GM12878 (cell line): ENCODE measurements around the gene TROAP. TPM values are rescaled to one million over a fixed set of nuclear protein-coding genes. Genes with fewer than 3 reads are reported as not detected.

Experiments used
- ATAC-seq: fragments of 200-7000 bp; cut with Tn5 transposase; 3 replicates; pipeline ENCODE4 v1.9.1; 2020; ENCODE audit warnings: mild to moderate bottlenecking, moderate library complexity
- BruUV-seq: library from RNA; stranded (reverse); fragments of 400-500 nt; replicated peaks from 2 replicates; lab custom pipeline; 2021; lab: Mats Ljungman, UMichigan
- CTCF ChIA-PET: fragments of 300-600 bp; sonication (Branson Sonifier 250); formaldehyde crosslinking; extraction: SDS; loops from one replicate; lab custom pipeline; 2021; ENCODE audit warnings: inconsistent platforms; lab: Yijun Ruan, JAX
- POLR2A ChIA-PET: fragments of 350-600 bp; formaldehyde crosslinking; extraction: SDS; loops from one replicate; lab custom pipeline; 2021; ENCODE audit warnings: inconsistent platforms; lab: Charles Lee
- RAD21 ChIA-PET: fragments of 300-600 bp; sonication (Branson Sonifier 250); formaldehyde crosslinking; loops from one replicate; lab custom pipeline; 2023; ENCODE audit warnings: antibody characterized with exemption; ENCODE audit not compliant: unreplicated experiment; lab: Charles Lee
- SMC1A ChIA-PET: fragments of 300-600 bp; sonication (Branson Sonifier 250); formaldehyde crosslinking; loops from one replicate; lab custom pipeline; 2023; ENCODE audit not compliant: unreplicated experiment, uncharacterized antibody; lab: Charles Lee
- DNase-seq: peaks from one replicate; pipeline ENCODE4 v3.0.0-alpha.2; 2011; ENCODE audit warnings: low read depth, low spot score
- FAIRE-seq: peaks from 3 replicates; lab custom pipeline; 2011; peaks lifted over from hg19 to GRCh38; lab: Jason Lieb, UNC
- H2AFZ ChIP-seq: 2 replicates; pipeline ENCODE4 v1.6.0; 2011; ENCODE audit warnings: low read depth, low read length, control low read depth; ENCODE audit not compliant: control insufficient read depth
- H3K27ac ChIP-seq: 2 replicates; pipeline ENCODE4 v1.5.1; 2011; ENCODE audit warnings: control low read depth; ENCODE audit not compliant: control insufficient read depth, insufficient read depth
- H3K27me3 ChIP-seq, 2 experiments: replicated peaks in 1 of 2; 2 replicates each; pipeline versions ENCODE4 v1.6.0 to v1.6.1; 2011; ENCODE audit warnings: low read length in 1 of 2; ENCODE audit not compliant: control insufficient read depth in 2 of 2, insufficient read depth in 2 of 2
- H3K36me3 ChIP-seq, 2 experiments: 2 replicates each; pipeline ENCODE4 v1.5.1; 2011; ENCODE audit warnings: low read length in 1 of 2; ENCODE audit not compliant: control insufficient read depth in 2 of 2, insufficient read depth in 2 of 2
- H3K4me1 ChIP-seq: 2 replicates; pipeline ENCODE4 v1.6.1; 2011; ENCODE audit warnings: mild to moderate bottlenecking, low read length, moderate library complexity, mixed read lengths; ENCODE audit not compliant: control insufficient read depth, insufficient read depth
- H3K4me2 ChIP-seq: 2 replicates; pipeline ENCODE4 v1.6.0; 2011; ENCODE audit warnings: control low read depth; ENCODE audit not compliant: control insufficient read depth, insufficient read depth
- H3K4me3 ChIP-seq: fragments of 200-600 bp; sonication (generic); 2 replicates; pipeline ENCODE4 v1.5.1; 2016
- H3K79me2 ChIP-seq: 2 replicates; pipeline ENCODE4 v1.6.0; 2011; ENCODE audit warnings: low read length; ENCODE audit not compliant: control insufficient read depth, insufficient read depth
- H3K9ac ChIP-seq: 2 replicates; pipeline ENCODE4 v1.8.0; 2011; ENCODE audit warnings: low read length, control low read depth, mixed read lengths; ENCODE audit not compliant: control insufficient read depth, insufficient read depth
- H3K9me3 ChIP-seq: replicated peaks from 3 replicates; pipeline ENCODE4 v1.5.1; 2011; ENCODE audit warnings: mild to moderate bottlenecking, low read length; ENCODE audit not compliant: control insufficient read depth, insufficient read depth
- H4K20me1 ChIP-seq: 2 replicates; pipeline ENCODE4 v1.6.0; 2011; ENCODE audit not compliant: control insufficient read depth, insufficient read depth
- BHLHE40 ChIP-seq, 2 experiments: fragments of 450-650 bp in 1 of 2; IDR thresholded peaks; 2 replicates each; pipeline ENCODE4 v1.6.1; 2011 to 2017; ENCODE audit warnings: low read depth in 2 of 2, borderline replicate concordance in 1 of 2, improper control_type of control experiment in 1 of 2, low read length in 1 of 2, mild to moderate bottlenecking in 1 of 2
- EGR1 ChIP-seq, 2 experiments: IDR thresholded peaks; 1 replicate in 1 of 2; 2 replicates in 1 of 2; pipeline ENCODE4 v1.6.1; 2011 to 2012; ENCODE audit warnings: low read depth in 2 of 2, low read length in 2 of 2, borderline replicate concordance in 1 of 2, mild to moderate bottlenecking in 1 of 2, moderate library complexity in 1 of 2
- IKZF2 ChIP-seq, 2 experiments: fragments of 450-650 bp; IDR thresholded peaks; 2 replicates each; pipeline ENCODE4 v1.6.1; 2017; ENCODE audit warnings: mild to moderate bottlenecking in 2 of 2, moderate library complexity in 2 of 2
- MEF2B ChIP-seq: fragments of 450-650 bp; IDR thresholded peaks from 2 replicates; pipeline ENCODE4 v1.6.1; 2018; ENCODE audit warnings: mild to moderate bottlenecking, moderate library complexity; ENCODE audit not compliant: partially characterized antibody, poor library complexity, severe bottlenecking
- PAX5 ChIP-seq: IDR thresholded peaks from 2 replicates; pipeline ENCODE4 v1.6.1; 2011; ENCODE audit warnings: low read depth, low read length, borderline replicate concordance
- PML ChIP-seq: IDR thresholded peaks from 2 replicates; pipeline ENCODE4 v1.6.1; 2012; ENCODE audit warnings: low read length, inconsistent platforms
- RUNX3 ChIP-seq: IDR thresholded peaks from 2 replicates; pipeline ENCODE4 v1.6.1; 2012; ENCODE audit warnings: low read length, inconsistent platforms
- SMC3 ChIP-seq: IDR thresholded peaks from 2 replicates; pipeline ENCODE4 v1.6.1; 2011; ENCODE audit warnings: low read length, improper control_type of control experiment, borderline replicate concordance
- TCF7 ChIP-seq: IDR thresholded peaks from 2 replicates; pipeline ENCODE4 v1.6.1; 2014; ENCODE audit warnings: antibody characterized with exemption, borderline replicate concordance
- ZBED1 ChIP-seq: IDR thresholded peaks from 2 replicates; pipeline ENCODE4 v1.6.1; 2016; ENCODE audit warnings: borderline replicate concordance
- ZNF207 ChIP-seq: fragments of 450-650 bp; IDR thresholded peaks from 2 replicates; pipeline ENCODE4 v1.6.1; 2014; ENCODE audit warnings: antibody characterized with exemption, mild to moderate bottlenecking, borderline replicate concordance
- ZNF217 ChIP-seq: fragments of 450-650 bp; IDR thresholded peaks from 2 replicates; pipeline ENCODE4 v1.6.1; 2017; ENCODE audit warnings: antibody characterized with exemption, mild to moderate bottlenecking
- WGBS: methylation state at CpG from one replicate; pipeline ENCODE4 v1.1.6; 2016; ENCODE audit warnings: low lambda C conversion rate; ENCODE audit not compliant: insufficient replicate concordance, insufficient coverage; ENCODE audit errors: missing lambda C conversion rate; 5-methylcytosine and 5-hydroxymethylcytosine counted together
- in situ Hi-C: fragments of 300-500 bp; cut with MboI; formaldehyde crosslinking; loops from 9 replicates; pipeline ENCODE4 v1.14.3; 2018; ENCODE audit warnings: mixed read lengths
- intact Hi-C: fragments of 100-400 bp; cut with micrococcal nuclease; formaldehyde crosslinking; loops from one replicate; pipeline ENCODE4 v1.14.2; 2022; ENCODE audit not compliant: unreplicated experiment
- polyA plus RNA-seq, 11 experiments: library from polyadenylated mRNA; depleted of rRNA in 4 of 11; unstranded in 6 of 11; stranded (reverse) in 5 of 11; fragments of >200 nt; fragmentation: Nextera tagmentation in 4 of 11; fragmentation: Illumina TruSeq in 1 of 11; extraction: Ambion mirVana in 4 of 11; extraction: Trizol in 1 of 11; gene quantifications; 1 replicate in 1 of 11; 2 replicates in 10 of 11; pipeline versions ENCODE4 v1.2.1 to v1.2.3, GENCODE V29; 2011 to 2016; ENCODE audit warnings: inconsistent platforms in 2 of 11, missing spikeins in 2 of 11, low read depth in 1 of 11
- total RNA-seq, 4 experiments: library from RNA; depleted of rRNA in 3 of 4; stranded (reverse); fragments of >200 nt in 3 of 4; fragmentation: Illumina TruSeq in 1 of 4; extraction: Trizol in 1 of 4; gene quantifications; 2 replicates each; pipeline versions ENCODE4 v1.2.1 to v1.2.3, GENCODE V29; 2013 to 2021
- TF ChIP-seq, protein P1 (sequence below): IDR thresholded peaks from 2 replicates; pipeline ENCODE4 v1.6.1; 2012; ENCODE audit warnings: low read depth, low read length, improper control_type of control experiment
- TF ChIP-seq, protein P2 (sequence below): fragments of 450-650 bp; IDR thresholded peaks from 2 replicates; pipeline ENCODE4 v1.6.1; 2016; ENCODE audit warnings: mild to moderate bottlenecking, moderate library complexity, borderline replicate concordance

The TROAP gene
- total and polyA plus RNA-seq, 10 of the 15 experiments (the other 5 are each of a cell fraction or from before 2014, with no cell fraction given): 26.8 to 93.7 (median 52.6) TPM

DNA sequence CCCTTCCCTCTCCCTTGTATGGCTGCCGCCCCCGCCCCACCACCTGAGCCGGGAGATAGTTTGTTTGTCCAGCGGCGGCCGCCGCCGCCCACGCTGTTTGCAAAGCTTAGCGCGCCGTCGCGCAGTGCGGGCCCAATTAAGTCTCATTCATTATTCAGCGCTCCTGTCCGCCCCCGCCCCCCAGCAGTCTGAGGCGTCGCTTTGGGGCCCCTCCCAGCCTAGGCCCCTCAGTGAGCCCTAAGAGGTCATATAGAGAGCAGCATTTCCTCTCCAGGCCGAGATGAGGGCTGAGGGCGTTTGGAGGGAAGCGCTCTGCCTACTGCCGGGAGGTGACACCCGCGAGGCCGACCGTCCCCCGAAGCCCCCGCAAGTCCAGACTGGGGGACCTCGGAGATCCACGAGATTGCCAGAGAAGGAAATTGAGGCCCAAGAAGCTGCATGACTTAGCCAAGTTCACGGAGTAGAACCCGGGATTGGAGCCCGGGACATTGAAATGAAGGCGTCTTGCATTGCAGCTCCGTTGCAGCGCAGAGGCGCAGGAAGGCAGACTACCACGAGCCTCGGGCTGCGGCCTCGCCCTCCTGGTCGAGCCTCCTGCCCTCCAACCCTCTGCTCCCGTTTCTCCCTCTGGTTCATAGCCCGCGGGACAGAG, 23.7 kb downstream of the TROAP start, which contains the start of gene DNAJC22 (continued):
- TF ChIP-seq, protein P1, sequence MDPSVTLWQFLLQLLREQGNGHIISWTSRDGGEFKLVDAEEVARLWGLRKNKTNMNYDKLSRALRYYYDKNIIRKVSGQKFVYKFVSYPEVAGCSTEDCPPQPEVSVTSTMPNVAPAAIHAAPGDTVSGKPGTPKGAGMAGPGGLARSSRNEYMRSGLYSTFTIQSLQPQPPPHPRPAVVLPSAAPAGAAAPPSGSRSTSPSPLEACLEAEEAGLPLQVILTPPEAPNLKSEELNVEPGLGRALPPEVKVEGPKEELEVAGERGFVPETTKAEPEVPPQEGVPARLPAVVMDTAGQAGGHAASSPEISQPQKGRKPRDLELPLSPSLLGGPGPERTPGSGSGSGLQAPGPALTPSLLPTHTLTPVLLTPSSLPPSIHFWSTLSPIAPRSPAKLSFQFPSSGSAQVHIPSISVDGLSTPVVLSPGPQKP: no peak
- TF ChIP-seq TCF7 (no peak), IKZF2 (IDR thresholded peaks at IDR 0.05) (0 out of 4 replicates have a peak, but pooled peaks of 1 of the 2 experiments have one; percentile 11)

DNA sequence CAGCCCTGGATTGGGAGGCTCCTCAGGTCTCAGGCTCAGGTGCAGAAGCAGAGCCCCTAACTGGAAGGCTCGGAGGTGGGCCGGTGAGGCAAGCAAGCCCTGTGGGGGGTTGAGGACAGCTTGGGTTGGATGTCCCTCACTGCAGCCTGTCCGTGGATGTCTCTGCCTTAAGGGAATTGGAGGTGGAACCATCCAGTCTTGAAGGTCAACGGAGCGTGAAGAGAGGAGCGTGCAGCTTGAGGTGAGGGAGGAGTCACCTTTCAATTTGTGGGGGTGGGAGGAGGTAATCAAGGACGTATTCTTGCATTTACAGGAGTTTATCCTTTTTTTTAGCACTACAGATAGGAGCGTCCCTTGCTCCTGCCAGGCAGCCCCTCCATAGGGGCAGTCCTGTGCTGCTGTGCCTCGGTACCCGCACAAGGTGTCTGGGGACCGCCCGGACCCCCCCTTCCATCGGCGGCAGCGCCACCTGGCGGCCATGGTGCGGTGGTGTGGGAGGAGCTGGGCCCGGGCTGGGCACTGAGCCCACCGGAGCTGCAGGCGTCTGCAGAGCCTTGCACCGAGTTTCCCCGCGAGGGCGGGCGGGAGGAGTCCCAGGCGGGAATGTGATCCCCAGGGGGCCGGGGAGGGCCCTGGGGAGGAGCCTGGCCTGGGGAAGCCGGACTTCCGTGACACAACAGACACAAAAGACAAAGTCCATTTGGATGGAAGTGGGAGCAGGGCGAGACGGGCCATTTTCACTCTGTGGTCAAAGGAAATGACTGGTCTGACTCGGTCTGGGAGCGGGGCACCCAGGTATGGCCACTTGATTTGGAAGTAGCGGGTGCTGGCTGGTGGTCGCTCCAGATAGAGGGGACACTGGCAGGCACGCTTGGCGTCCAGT, 24.5 kb downstream of the TROAP start:
- in situ Hi-C loops: no loop called here
- TF ChIP-seq PML (no peak), ZBED1 (no peak), MEF2B (peak; percentile 39), BHLHE40 (IDR thresholded peaks at IDR 0.05; ENCODE audit: borderline replicate concordance in 1 of 2, low read depth in 2 of 2, low read length in 1 of 2) (peak in 1 of 2 experiments; percentile 56; a peak in 1 of 4 replicates), SMC3 (peak; percentile 65), PAX5 (peak; percentile 97), ZNF207 (0 out of 2 replicates have a peak, but pooled peaks have one; percentile 23), RUNX3 (0 out of 2 replicates have a peak, but pooled peaks have one; percentile 11), EGR1 (IDR thresholded peaks at IDR 0.05; ENCODE audit: borderline replicate concordance in 1 of 2, low read depth in 2 of 2, low read length in 2 of 2) (peak in 1 of 2 experiments; percentile 27; a peak in 1 of 3 replicates), ZNF217 (no peak)
- TF ChIP-seq, protein P2, sequence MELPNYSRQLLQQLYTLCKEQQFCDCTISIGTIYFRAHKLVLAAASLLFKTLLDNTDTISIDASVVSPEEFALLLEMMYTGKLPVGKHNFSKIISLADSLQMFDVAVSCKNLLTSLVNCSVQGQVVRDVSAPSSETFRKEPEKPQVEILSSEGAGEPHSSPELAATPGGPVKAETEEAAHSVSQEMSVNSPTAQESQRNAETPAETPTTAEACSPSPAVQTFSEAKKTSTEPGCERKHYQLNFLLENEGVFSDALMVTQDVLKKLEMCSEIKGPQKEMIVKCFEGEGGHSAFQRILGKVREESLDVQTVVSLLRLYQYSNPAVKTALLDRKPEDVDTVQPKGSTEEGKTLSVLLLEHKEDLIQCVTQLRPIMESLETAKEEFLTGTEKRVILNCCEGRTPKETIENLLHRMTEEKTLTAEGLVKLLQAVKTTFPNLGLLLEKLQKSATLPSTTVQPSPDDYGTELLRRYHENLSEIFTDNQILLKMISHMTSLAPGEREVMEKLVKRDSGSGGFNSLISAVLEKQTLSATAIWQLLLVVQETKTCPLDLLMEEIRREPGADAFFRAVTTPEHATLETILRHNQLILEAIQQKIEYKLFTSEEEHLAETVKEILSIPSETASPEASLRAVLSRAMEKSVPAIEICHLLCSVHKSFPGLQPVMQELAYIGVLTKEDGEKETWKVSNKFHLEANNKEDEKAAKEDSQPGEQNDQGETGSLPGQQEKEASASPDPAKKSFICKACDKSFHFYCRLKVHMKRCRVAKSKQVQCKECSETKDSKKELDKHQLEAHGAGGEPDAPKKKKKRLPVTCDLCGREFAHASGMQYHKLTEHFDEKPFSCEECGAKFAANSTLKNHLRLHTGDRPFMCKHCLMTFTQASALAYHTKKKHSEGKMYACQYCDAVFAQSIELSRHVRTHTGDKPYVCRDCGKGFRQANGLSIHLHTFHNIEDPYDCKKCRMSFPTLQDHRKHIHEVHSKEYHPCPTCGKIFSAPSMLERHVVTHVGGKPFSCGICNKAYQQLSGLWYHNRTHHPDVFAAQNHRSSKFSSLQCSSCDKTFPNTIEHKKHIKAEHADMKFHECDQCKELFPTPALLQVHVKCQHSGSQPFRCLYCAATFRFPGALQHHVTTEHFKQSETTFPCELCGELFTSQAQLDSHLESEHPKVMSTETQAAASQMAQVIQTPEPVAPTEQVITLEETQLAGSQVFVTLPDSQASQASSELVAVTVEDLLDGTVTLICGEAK: no peak

More for the DNA sequence above, 24.5 kb downstream of the TROAP start:
- H3K27ac ChIP-seq: no peak overlapping the region
- RAD21 ChIA-PET: interaction anchor here (0.5 to 4.5 kb wide), 14 partner anchors 11 to 767 kb away, joined by 3 to 54 read pairs (median 4); partner anchors contain the start of gene TROAP
- DNase-seq (no peak), ATAC-seq (peak; percentile 88), FAIRE-seq (peak; percentile 79)
- H3K36me3 ChIP-seq: no peaks in the 10 kb centered on the region
- peak overlapping the region; percentile 49 for H3K4me3 ChIP-seq
- SMC1A ChIA-PET: interaction anchor here (0.7 to 4.5 kb wide), 8 partner anchors 10 to 167 kb away, joined by 3 to 30 read pairs (median 6); partner anchors contain the start of gene TROAP
- no peaks in the 10 kb centered on the region for H3K79me2 ChIP-seq
- peaks cover 35% of the 10 kb centered on the region for H3K4me1 ChIP-seq
- peak overlapping the region; percentile 61 for H2AFZ ChIP-seq
- BruUV-seq: no TSS peak
- intact Hi-C loops: no loop called here
- H3K27me3 ChIP-seq: peaks cover 13 to 23% of the 10 kb centered on the region in 2 experiments
- CTCF ChIA-PET: interaction anchor here (0.6 to 9.5 kb wide), 38 partner anchors 11 to 826 kb away, joined by 3 to 231 read pairs (median 4); partner anchors contain the start of genes FAM186B, PRPF40B, PRPH and RACGAP1
- POLR2A ChIA-PET: interaction anchor here (0.5 to 2.0 kb wide), 3 partner anchors 19 to 104 kb away, joined by 3 to 10 read pairs (median 4); partner anchors contain the start of genes SPATS2 and TROAP
- no peak overlapping the region for H3K9ac ChIP-seq
- H4K20me1 ChIP-seq: no peaks in the 10 kb centered on the region; the same call in 1 of the 2 replicates
- peak overlapping the region; percentile 97 for H3K4me2 ChIP-seq
- no peaks in the 10 kb centered on the region for H3K9me3 ChIP-seq
- WGBS: 9% methylated on average over 31 of the region's 37 CpGs
